Measurements from ENCODE around the gene TAS2R39.
"Not testable (repeated sequence)": the region's sequence is repeated elsewhere in the genome, so short reads cannot be mapped to it uniquely, and the experiment has no call there.

TAS2R39 gene

GRCh38 chr7:143183024-143183423 lies at the start of gene TAS2R39:
Gene TAS2R39 (plus strand): TSS chr7:143183419. CDS start chr7:143183419, 0 bp downstream.
- no peak for DNase-seq

GRCh38 chr7:143147070-143147469 lies 36.1 kb upstream of the TAS2R39 start:
- DNase-seq = no peak

- no peak for DNase-seq
Measured at GRCh38 chr7:143148050-143148449, 35.2 kb upstream of the TAS2R39 start.

GRCh38 chr7:143148651-143149050 lies 34.6 kb upstream of the TAS2R39 start:
- DNase-seq = no peak

GRCh38 chr7:143150696-143151095 lies 32.5 kb upstream of the TAS2R39 start:
- not testable (repeated sequence) for DNase-seq

- not testable (repeated sequence) for DNase-seq
Measured at GRCh38 chr7:143158617-143159016, 24.6 kb upstream of the TAS2R39 start.

- no peak for DNase-seq
Measured at GRCh38 chr7:143171697-143172096, 11.5 kb upstream of the TAS2R39 start.

GRCh38 chr7:143172354-143172753 lies 10.9 kb upstream of the TAS2R39 start:
- no peak for DNase-seq

GRCh38 chr7:143176128-143176527 lies 7.1 kb upstream of the TAS2R39 start:
- DNase-seq = no peak

GRCh38 chr7:143177374-143178119 lies 5.7 kb upstream of the TAS2R39 start:
- no peak for DNase-seq

- not testable (repeated sequence) for DNase-seq
Measured at GRCh38 chr7:143180771-143181170, 2.4 kb upstream of the TAS2R39 start.

GRCh38 chr7:143181349-143181748 lies 1.9 kb upstream of the TAS2R39 start:
- DNase-seq = no peak

- DNase-seq = no peak
Measured at GRCh38 chr7:143185551-143185950, 2.3 kb downstream of the TAS2R39 start.

- DNase-seq = no peak
Measured at GRCh38 chr7:143188994-143189393, 5.8 kb downstream of the TAS2R39 start.

GRCh38 chr7:143193880-143194279 lies 10.7 kb downstream of the TAS2R39 start:
- DNase-seq = no peak

GRCh38 chr7:143199040-143199439 lies 15.8 kb downstream of the TAS2R39 start:
- DNase-seq = no peak

GRCh38 chr7:143202161-143202560 lies 18.9 kb downstream of the TAS2R39 start:
- no peak for DNase-seq

- DNase-seq = no peak
Measured at GRCh38 chr7:143203386-143203785, 20.2 kb downstream of the TAS2R39 start.

- DNase-seq = no peak
Measured at GRCh38 chr7:143205560-143206293, 22.5 kb downstream of the TAS2R39 start.

GRCh38 chr7:143210541-143210940 lies 27.3 kb downstream of the TAS2R39 start:
- DNase-seq = no peak

GRCh38 chr7:143213478-143213877 lies 30.3 kb downstream of the TAS2R39 start:
- not testable (repeated sequence) for DNase-seq

- DNase-seq = peak; percentile 76
Measured at GRCh38 chr7:143214789-143215679, 31.8 kb downstream of the TAS2R39 start.

GRCh38 chr7:143216151-143216550 lies 32.9 kb downstream of the TAS2R39 start:
- DNase-seq = peak; percentile 57

Measured in HCEC 1CT (cell line).